PFSK-1 (cell line): ENCODE data around the gene ZDHHC14.

Source experiments
- FOXP2 ChIP-seq: optimal IDR thresholded peaks from 2 replicates; pipeline ENCODE3; 2011; ENCODE audit warnings: borderline replicate concordance, control low read depth, inconsistent platforms; ENCODE audit not compliant: insufficient read depth; ENCODE audit errors: extremely low read length, extremely low read depth
- POLR2AphosphoS5 ChIP-seq: IDR thresholded peaks from 2 replicates; pipeline ENCODE4 v1.6.1; 2012; ENCODE audit warnings: low read depth, mild to moderate bottlenecking, control low read depth, low read length, moderate library complexity
- REST ChIP-seq, 2 experiments: IDR thresholded peaks; 2 replicates each; pipeline versions ENCODE4 v1.6.1 to v1.8.0; 2011 to 2012; ENCODE audit warnings: low read depth in 2 of 2, low read length in 2 of 2, control low read depth in 1 of 2, inconsistent platforms in 1 of 2, mild to moderate bottlenecking in 1 of 2, moderate library complexity in 1 of 2; ENCODE audit not compliant: insufficient read depth in 1 of 2
- SIN3A ChIP-seq: IDR thresholded peaks from 2 replicates; pipeline ENCODE4 v1.6.1; 2012; ENCODE audit warnings: mild to moderate bottlenecking, low read length, moderate library complexity, borderline replicate concordance; ENCODE audit not compliant: insufficient read depth
- TAF1 ChIP-seq: IDR thresholded peaks from 2 replicates; pipeline ENCODE4 v1.6.1; 2012; ENCODE audit warnings: low read length, control low read depth, borderline replicate concordance; ENCODE audit not compliant: insufficient read depth

Gene ZDHHC14

GRCh38 chr6:157484181-157484580 is 103.2 kb downstream of the ZDHHC14 start:
- TF ChIP-seq SIN3A, result no peak
- no peak for TF ChIP-seq TAF1
- TF ChIP-seq FOXP2, result no peak
- TF ChIP-seq REST (IDR thresholded peaks at IDR 0.05; ENCODE audit: insufficient read depth in 1 of 2, low read depth in 2 of 2, low read length in 2 of 2), result no peak
- no peak for TF ChIP-seq POLR2AphosphoS5

- TF ChIP-seq TAF1 (no peak), REST (IDR thresholded peaks at IDR 0.05; ENCODE audit: insufficient read depth in 1 of 2, low read depth in 2 of 2, low read length in 2 of 2) (no peak), SIN3A (no peak), POLR2AphosphoS5 (no peak), FOXP2 (no peak)
Measured at GRCh38 chr6:157486572-157486971, 105.6 kb downstream of the ZDHHC14 start.

- TF ChIP-seq REST (IDR thresholded peaks at IDR 0.05; ENCODE audit: insufficient read depth in 1 of 2, low read depth in 2 of 2, low read length in 2 of 2) (no peak), TAF1 (no peak), SIN3A (no peak), POLR2AphosphoS5 (no peak), FOXP2 (no peak)
Measured at GRCh38 chr6:157487110-157487773, 106.3 kb downstream of the ZDHHC14 start.

GRCh38 chr6:157488058-157488457 is 107.1 kb downstream of the ZDHHC14 start:
- no peak for TF ChIP-seq TAF1
- TF ChIP-seq REST (IDR thresholded peaks at IDR 0.05; ENCODE audit: insufficient read depth in 1 of 2, low read depth in 2 of 2, low read length in 2 of 2), result no peak
- TF ChIP-seq FOXP2, result no peak
- TF ChIP-seq SIN3A, result no peak
- TF ChIP-seq POLR2AphosphoS5, result no peak

DNA sequence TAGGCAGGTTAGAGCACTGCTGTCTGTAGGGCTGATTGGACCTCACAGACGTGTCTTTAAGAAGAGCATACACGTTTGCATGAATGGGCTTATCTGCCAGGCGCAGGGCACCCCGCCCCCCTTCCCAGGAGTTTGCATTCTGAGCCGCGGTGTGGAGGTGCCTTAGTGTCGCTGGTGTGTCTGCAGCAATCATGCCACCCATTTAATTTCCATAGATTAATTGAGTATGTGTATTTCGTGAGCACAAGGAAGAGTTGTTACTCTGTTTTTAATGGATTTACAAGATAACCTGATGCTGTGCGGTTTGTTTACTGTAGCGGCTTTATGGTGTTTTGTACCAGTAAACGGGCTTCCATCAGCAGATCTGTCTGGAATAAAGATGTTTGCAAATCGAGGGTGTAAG is 107.7 kb downstream of the ZDHHC14 start:
- TF ChIP-seq POLR2AphosphoS5, result no peak
- no peak for TF ChIP-seq TAF1
- no peak for TF ChIP-seq FOXP2
- no peak for TF ChIP-seq SIN3A
- no peak for TF ChIP-seq REST (IDR thresholded peaks at IDR 0.05; ENCODE audit: insufficient read depth in 1 of 2, low read depth in 2 of 2, low read length in 2 of 2)
